NCI-H82 (cell line): ENCODE data around the gene PXN.

Source experiments
- DNase-seq: peaks from one replicate; lab custom pipeline; 2025; lab: John Stamatoyannopoulos, UW

Gene PXN

DNA sequence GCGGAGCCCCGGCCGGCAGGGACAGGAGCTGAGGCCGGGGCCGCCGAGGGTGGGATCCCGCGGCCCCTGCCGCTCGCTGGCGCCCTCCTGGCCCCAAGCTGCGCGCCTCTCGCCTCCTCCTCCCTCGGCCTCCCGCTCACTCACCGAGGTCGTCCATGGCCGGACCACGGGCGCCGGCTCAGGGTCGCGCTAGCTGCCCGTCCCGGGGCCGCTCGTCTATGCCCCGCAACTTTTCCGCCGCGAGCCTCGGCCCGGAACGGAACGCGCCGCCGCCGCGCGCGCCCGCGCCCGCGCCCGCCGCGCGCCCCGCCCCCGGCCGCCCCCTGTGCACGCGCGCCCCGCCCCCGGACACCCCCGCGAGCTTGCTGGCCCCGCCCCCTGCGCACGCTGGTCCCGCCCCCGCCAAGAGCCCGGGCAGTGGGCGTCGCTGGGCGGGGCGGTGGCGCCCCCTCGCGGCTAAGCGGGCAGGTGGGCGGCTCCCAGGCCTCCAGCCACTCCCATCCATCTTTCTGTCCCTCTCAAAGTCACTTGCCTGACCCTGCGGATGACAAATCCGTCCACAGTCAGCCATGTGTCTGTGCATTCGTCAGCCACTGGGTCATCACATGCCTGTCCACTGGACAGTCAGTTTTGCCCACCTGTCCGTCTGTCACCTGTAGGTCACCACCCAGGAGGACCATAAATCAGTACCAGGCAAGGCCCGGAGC lies at the start of gene PXN:
Gene PXN (minus strand): TSS at position 258 of the 707 bp plus-strand sequence. CDS start 101 bp downstream, at position 157.
- DNase-seq: peak; percentile 81

DNA sequence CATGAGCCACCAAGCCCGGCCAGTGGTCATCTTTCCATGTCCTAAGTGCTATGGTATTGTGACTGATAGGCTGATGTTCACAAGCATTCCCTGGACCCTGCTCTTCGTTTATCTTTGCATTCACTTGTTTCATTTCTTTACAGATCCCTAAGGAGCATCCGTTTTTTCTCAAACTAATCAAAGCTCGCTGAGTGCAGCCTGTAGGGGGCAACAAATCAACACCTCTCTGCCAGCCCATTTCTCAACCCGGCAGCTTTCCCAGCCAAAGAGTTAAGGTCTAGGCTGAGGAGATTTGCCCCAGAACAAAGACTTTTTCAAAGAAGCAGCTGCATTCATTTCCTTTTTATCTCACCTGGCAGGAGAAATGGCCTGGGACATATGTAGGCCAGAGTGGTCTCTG lies 48.7 kb upstream of the PXN start:
- DNase-seq: peak; percentile 59

DNA sequence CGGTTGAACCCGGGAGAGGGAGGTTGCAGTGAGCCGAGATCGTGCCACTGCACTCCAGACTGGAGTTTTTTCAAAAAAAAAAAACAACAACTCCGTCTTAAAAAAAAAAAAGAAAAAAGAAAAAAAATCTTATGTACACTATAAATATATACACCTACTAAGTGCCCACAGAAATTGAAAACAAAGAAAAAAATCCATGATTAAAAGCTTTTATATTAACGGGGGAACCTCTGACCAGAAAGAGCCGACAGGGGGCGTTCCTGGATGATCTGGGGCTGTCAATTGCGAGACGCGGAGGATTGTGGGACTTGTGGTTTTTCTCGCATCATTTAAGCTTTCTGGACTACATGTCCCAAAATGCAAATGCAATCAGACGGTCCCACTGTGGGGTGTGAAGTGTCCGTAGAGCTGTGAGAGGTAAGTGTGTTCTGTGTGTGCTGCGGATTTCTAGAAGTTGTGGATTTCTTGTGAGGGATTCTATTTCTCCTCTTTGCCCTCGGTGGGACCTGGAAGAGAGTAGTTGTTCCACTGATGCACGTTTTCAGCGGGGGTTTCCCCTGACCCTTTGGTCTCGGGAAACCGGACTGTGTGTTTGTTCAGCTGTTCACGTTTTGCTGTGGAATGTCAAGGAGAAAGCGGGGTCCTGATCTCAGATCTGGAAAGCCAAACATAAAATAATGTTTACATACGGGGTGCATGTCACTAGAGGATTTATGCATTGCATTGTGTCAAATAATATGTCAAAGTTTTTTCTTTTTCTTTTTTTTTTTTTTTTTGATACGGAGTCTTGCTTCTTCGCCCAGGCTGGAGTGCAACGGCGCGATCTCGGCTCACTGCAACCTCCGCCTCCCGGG lies 36.7 kb upstream of the PXN start, which contains the start of gene SIRT4:
Gene SIRT4 (plus strand): TSS at position 360 of the 854 bp plus-strand sequence. CDS start 1,241 bp downstream, outside the sequence.
- DNase-seq: peak; percentile 98

DNA sequence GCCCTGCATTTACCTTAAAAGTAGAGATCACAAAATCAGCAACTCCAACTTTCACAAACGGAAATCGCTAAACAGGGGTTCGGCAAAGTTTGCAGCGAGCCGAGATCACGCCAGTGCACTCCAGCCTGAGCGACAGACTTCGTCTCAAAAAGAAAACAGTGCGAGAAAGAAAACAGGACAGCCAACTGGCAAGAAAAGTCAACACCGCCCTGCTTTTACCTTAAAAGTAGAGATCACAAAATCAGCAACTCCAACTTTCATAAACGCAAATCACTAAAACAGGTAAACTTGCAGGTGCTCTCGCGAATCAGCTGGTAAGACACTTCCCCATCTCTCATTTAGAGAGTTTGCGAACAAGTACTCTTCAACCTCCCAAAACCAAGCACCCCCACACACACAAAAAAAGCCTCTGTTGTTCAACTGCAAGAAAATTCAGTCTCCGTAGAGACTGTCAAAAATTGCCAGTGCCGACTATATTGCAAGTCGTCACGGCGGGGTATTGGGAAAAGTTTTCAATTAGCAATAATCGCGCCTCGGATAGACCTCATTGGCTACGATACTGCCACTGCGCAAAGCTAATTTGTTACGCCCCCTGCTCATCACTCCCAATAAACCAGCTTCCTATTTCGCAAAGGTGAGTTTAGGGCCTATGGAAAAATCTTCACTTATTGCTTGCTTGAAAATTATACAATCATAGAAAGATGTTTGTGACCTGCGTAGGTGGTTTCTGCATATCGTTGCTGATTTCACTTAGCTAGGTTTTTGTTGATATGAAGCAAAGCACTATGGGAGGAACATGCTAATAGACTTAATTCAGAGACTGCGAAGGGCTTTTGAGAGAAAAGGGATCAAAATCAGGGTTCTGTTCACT lies 27.4 kb upstream of the PXN start, which contains the start of gene RNU4-1:
Gene RNU4-1 (minus strand): TSS at position 577 of the 871 bp plus-strand sequence.
- peak; percentile 99 for DNase-seq

DNA sequence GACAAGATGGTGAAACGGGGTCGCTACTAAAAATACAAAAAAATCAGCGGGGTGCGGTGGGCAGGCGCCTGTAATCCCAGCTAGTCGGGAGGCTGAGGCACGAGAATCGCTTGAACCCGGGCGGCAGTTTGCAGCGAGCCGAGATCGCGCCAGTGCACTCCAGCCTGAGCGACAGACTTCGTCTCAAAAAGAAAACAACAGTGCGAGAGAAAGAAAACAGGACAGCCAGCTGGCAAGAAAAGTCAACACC lies 26.8 kb upstream of the PXN start:
- DNase-seq: no peak

DNA sequence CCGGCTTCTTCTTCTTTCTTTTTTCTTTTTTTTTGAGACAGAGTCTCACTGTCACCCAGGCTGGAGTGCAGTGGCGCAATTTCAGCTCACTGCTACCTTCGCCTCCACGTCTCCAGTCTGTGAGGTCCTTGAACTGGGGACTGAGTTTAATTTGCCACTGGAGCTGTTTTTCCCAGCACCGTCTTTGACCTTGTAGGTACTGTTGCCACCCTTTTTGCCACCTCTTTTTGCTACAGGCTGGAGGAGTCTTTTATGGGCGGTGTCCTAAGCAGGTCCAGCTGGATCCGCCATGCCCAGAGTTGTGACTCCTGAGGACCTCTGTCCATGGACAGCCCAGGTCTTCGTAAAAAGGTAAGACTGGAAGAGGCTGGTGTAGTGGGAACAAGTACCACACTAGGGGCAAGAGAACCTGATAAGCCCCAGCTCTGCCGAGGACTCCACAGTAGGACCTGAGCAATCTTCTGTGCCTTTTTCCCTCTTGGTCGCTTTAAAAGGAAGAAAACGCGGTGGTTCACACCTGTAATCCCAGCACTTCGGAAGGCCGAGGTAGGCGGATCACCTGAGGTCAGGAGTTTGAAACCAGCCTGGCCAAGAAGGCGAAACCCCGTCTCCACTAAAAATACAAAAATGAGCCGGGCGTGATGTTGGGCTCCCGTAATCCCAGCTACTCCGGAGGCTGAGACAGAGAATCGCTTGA lies 25.2 kb upstream of the PXN start:
- peak; percentile 82 for DNase-seq

DNA sequence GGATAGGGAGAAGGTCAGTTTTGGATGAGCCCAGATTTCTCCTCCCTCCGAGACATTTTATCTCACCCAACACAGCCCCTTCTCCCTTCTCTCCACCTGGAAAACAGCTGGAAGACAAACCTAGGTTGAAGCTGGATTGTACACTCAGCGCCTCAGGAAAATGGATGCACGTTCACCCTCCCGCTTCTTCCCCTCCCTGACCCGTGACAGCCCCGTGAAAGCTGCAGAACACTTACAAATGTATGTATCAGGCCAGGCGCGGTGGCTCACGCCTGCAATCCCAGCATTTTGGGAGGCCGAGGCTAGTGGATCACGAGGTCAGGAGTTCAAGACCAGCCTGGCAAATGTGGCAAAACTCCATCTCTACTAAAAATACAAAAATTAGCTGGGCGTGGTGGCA lies 22.0 kb upstream of the PXN start:
- no peak for DNase-seq

DNA sequence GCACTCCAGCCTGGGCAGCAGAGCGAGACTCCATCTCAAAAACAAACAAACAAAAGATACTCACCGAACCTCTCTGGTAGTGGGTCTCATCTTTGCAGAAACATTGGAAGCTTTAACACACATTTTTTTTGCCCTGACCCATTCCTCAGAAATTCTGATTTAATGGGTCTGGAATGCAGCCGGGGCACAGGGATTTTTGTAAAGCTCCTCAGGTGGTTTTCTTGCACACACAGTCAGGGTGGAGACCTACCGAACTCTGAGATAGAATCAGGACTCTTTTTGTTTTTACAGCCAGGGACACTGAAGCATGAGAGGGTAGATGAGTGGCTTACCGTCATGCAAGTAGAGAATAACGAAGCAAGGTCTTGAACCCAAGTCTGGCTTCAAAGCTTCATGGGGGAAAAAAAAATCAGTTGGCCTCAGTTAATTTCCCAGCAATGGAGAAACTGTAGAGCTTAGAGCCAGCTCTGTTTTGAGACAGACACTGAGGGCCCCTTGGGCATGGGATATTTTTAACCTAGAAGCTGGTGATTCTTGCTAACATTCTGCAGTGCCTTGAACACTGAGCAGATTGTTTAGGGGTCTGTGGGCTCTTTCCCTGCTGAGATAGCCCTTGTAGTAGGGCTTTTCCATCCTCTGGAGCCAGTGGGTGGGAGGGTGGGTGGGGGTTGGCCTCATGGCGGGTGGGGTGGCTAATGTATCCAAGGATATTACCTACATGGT lies 21.4 kb upstream of the PXN start:
- DNase-seq: no peak

DNA sequence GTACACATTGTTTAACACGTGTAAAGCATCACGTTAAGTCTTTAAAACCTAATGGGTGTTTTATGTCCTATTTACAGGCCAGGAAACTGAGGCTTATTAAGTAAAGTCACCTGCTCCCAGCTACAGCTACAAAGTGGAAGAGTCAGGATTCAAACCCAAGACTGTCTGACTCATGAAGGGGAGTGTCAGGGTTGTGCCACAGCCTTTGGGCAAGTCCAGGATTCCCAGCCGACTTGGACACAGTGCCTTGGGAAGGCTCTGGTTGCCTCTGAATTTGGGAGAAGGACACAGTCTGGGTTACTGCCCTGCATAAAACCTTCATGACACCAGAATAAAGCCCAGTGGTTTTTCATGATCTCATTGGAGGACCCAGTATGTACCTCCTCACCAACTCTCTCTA lies 18.9 kb upstream of the PXN start:
- no peak for DNase-seq

DNA sequence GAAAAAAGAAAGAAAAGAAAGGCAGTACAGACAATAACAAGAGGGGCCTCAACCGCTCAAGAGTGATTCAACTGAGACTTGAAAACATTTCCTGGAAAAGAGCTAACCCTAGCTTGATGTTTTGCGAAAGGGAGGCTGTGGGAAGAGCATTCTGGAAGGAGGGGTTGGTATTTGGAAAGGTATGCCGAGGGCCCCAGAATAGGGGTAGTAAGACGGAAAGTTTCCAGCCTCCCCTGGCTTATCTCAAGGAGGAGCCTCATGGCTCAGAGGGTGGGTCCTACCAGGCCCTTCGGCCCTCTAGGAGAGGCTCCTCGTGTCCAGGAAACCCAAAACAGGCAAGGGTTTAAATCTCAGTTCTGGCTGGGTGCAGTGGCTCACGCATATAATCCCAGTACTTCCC lies 17.8 kb upstream of the PXN start:
- no peak for DNase-seq

DNA sequence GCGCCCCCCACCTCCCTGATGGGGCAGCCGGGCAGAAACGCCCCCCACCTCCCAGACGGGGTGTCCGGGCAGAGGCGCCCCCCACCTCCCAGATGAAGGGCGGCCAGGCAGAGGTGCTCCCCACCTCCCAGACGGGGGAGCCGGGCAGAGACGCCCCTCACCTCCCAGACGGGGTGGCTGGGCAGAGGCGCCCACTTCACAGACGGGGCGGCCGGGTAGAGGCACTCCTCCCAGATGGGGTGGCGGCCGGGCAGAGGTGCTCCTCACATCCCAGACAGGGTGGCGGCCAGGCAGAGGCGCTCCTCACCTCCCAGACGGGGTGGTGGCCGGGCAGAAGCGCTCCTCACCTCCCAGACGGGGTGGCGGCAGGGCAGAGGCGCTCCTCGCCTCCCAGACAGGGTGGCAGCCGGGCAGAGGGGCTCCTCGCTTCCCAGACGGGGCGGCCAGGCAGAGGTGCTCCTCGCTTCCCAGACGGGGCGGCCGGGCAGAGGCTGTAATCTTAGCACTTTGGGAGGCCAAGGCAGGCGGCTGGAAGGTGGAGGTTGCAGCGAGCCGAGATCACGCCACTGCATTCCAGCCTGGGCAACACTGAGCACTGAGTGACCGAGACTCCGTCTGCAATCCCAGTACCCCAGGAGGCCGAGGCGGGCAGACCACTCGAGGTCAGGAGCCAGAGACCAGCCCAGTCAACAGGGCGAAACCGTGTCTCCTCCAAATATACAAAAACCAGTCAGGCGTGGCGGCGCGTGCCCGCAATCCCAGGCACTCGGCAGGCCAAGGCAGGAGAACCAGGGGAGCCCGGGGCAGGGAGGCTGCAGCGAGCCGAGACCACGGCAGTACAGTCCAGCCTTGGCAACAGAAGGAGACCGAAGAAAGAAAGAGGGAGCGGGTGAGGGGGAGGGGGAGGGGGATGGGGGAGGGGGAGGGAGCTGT lies 12.9 kb upstream of the PXN start:
- DNase-seq: no peak

DNA sequence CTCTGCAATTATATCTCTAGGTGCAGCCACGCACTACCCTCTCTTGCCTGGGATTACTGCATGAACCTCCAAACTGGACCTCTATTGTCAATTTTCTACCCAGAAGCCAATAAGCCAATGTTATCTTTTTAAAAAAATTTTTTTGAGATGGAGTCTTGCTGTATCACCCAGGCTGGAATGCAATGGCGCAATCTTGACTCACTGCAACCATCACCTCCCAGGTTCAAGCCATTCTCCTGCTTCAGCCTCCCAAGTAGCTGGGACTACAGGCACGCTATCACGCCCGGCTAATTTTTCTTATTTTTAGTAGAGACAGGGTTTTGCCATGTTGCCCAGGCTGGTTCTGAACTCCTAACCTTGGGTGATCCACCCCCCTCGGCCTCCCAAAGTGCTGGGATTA lies 11.2 kb upstream of the PXN start:
- DNase-seq: no peak

DNA sequence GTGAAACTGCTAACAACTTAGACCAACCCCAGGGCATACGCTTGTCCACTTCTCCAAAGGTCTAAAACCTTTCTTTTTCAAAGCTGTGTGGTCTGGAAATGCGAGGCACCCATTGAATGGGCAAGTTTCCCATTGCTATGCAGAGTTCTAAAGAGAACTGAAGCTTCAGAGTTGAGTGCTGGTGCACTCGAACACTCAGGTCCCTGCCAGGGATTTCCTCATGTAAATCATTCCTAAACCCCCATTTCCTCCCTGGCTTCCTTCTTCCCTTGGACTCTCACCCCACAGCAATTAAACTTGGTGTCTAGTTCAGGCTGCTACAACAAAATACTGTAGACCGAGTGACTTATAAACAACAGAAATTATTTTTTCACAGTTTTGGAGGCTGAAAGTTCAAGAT lies 2.2 kb upstream of the PXN start:
- DNase-seq: no peak

DNA sequence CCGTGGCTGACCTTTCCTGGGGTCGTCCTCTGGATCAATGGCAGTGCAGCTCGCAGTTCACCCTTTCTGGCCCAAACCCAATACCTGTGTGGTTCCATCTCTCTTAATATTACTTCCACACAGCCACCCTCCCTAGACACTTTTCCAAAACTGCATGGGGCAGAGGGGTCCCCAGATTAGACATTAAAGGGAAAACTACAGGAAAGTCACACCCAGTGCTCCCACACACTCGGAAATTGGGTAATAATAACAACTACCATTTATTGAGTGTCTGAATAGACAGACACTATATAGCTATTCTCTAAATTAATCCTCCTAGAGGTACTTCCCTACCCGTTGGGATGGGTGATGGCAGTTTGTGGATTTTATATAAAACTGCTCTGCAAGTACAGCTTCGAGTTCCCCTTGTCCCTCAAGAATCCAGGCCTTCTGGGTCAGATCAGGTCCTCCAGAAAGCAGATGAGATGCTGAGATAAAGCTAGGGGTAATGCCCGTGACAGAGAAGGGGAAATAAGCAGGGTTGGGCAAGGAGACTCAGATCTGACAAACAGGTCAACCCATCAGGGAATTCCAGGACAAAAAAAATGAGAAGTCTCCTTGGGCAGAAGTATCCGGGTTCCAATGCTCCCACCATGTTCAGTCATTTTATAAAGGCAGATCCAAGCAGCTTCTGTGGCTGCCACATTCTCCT lies 795 bp upstream of the PXN start:
- no peak for DNase-seq

DNA sequence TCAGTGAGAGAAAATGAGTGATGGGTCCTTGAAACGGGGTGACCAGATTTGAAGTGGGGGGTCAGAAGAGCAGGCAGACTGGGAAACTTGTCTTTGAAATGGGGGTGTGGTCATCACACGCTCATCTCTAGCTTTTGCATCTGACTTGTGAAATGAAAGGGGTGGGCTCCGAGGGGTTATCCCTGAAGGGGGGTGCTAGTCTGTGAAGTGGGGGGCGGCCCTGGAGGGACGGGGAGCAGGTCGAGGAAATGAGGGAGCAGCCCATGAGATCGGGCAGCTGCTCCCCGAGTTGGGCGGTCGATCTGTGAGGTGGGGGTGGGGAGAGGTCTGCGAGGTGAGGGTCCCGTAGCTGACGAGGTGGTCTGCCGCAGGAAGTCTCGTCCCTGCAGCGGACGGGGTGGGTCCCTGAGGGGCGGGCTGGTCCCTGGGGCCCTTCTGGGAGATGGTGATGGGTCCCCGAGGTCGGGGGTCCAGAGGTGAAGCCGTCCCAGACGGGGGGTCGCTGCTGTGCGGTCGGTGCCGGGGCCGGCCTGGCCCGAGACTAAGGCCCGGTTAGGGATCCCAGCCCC lies 542 bp downstream of the PXN start:
- no peak for DNase-seq

DNA sequence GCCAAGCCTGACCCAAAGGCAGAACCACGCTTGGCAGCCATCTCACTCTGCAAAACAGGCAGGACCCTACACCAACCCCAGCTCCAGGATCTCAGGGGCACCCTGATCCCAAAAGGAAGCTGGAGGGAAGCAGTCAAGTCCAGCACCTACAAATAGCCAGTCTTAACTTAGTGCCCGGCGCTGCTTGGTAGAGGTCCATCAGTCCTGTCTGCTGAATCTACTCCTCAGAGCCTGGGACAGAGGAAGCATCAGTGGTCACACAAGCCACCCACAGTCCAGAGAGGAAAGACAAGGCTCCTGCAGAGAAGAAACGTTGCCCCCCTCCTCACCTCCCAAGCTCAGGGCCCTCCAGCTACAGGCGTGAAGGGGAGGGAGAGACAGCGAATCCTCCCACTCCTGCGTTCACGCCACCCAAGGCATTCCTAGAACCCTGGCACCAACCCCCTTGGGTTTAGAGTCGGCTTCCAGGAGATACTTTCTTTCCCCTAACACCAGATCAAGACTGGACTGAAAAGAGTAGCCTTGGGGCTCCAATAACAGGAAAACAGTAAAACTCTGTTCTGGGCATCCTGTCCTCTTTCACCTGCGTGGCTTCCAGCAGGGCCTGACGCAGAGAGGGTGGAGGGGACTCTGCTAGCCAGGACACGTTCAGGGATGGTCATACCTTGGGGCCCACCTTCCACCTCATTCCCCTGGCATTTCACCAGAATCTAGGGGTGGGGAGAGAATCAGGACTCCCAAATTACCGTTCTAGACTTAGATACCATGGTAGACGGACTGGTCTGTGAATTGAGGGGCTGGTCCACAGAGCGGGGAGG lies 1.2 kb downstream of the PXN start:
- no peak for DNase-seq

DNA sequence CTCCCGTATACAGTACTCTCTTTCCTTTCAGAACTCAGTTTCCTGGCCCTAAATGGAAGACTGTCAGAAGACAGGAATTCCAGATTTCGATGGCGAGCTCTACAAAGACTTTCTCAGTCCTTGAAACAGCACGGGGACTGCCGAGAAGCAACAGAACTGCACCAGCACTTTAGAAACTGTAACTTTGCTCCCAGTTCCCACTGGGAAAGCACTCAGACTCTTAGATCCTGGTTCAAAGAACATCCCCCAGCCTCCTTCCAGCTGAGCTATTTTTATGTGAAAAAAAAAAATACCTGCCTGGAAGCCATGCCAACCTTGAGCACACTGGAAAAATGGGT lies 1.8 kb downstream of the PXN start:
- no peak for DNase-seq
